SK-N-MC (cell line): ENCODE data around the gene YIPF5.

Experiments
- DNase-seq: peaks from one replicate; pipeline ENCODE4 v3.0.0-alpha.2; 2011; ENCODE audit warnings: low read depth, low spot score
- H3K27ac ChIP-seq: fragments of 200-600 bp; sonication (generic); 2 replicates; pipeline ENCODE4 v1.5.1; 2016; ENCODE audit warnings: mixed run types
- H3K36me3 ChIP-seq: fragments of 200-600 bp; sonication (generic); 2 replicates; pipeline ENCODE4 v1.6.1; 2017; ENCODE audit warnings: antibody characterized with exemption, low read length, mixed read lengths; ENCODE audit not compliant: insufficient read depth
- H3K4me3 ChIP-seq: fragments of 200-600 bp; sonication (generic); 2 replicates; pipeline ENCODE4 v1.5.1; 2016
- H3K9ac ChIP-seq: fragments of 200-600 bp; sonication (generic); 2 replicates; pipeline ENCODE4 v1.8.0; 2017; ENCODE audit warnings: mixed run types, mixed read lengths; ENCODE audit not compliant: insufficient read length
- H3K9me3 ChIP-seq: fragments of 200-600 bp; sonication (generic); 2 replicates; pipeline ENCODE4 v1.6.1; 2017; ENCODE audit warnings: low read depth, mild to moderate bottlenecking, antibody characterized with exemption, low read length, moderate library complexity, mixed read lengths
- EZH2 ChIP-seq: fragments of 200-600 bp; sonication (generic); IDR thresholded peaks from one replicate; pipeline ENCODE4 v1.6.1; 2017; ENCODE audit warnings: antibody characterized with exemption
- FOXP2 ChIP-seq: optimal IDR thresholded peaks from 2 replicates; pipeline ENCODE3; 2011; ENCODE audit warnings: mild to moderate bottlenecking, moderate library complexity; ENCODE audit not compliant: insufficient read depth; ENCODE audit errors: extremely low read length, control extremely low read depth
- POLR2AphosphoS5 ChIP-seq: IDR thresholded peaks from 2 replicates; pipeline ENCODE4 v1.6.1; 2012; ENCODE audit warnings: mild to moderate bottlenecking, low read depth, low read length, borderline replicate concordance

Gene YIPF5

DNA sequence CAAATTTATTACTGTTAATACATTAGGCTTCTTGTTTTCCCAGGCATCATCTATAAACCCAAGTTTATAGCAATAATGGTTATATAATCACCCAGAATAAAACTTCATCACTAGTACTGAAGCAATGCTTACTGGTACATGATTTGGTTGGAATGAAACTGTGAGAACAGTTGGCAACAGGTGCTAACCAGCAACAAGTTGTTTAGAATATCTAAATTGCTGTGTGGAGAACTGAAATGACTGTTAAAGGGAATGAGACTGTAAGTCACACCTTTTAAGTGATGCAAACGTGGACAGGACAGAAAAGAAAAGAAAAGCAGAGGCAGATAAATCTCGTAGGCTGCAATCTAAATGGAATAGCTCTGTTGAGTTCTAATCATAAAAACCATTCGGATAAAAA lies 2.5 kb downstream of the YIPF5 start:
- no peaks in the 10 kb centered on the region for H3K9me3 ChIP-seq
- no peak for DNase-seq
- peaks cover 48% of the 10 kb centered on the region for H3K36me3 ChIP-seq
- TF ChIP-seq POLR2AphosphoS5 (no peak), EZH2 (no peak), FOXP2 (no peak)
- no peak overlapping the region for H3K4me3 ChIP-seq
- no peak overlapping the region for H3K9ac ChIP-seq
- no peak overlapping the region for H3K27ac ChIP-seq

DNA sequence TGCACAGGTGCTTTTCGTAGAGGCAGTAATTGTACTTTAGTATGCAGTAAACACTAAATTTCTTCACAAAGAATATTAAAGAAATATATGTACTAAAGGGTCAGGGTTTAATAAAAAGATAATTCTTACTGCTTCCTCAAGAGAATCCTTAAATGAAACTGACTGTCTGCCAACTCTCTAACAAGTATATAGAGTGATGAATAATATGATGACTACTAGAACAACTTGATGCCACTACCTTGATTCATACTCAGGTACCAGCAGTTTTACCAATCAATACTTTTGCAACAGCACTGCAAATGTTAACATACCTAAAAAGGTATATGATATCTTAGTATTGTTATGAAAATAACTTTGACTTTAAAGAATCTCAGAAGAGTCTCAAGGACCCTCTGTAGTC lies 3.8 kb downstream of the YIPF5 start:
- no peak for TF ChIP-seq EZH2
- no peak for TF ChIP-seq POLR2AphosphoS5
- TF ChIP-seq FOXP2: no peak
- no peak for DNase-seq
- H3K4me3 ChIP-seq: no peak overlapping the region
- H3K9me3 ChIP-seq: no peaks in the 10 kb centered on the region
- no peak overlapping the region for H3K27ac ChIP-seq
- H3K36me3 ChIP-seq: peaks cover 61% of the 10 kb centered on the region
- H3K9ac ChIP-seq: no peak overlapping the region

DNA sequence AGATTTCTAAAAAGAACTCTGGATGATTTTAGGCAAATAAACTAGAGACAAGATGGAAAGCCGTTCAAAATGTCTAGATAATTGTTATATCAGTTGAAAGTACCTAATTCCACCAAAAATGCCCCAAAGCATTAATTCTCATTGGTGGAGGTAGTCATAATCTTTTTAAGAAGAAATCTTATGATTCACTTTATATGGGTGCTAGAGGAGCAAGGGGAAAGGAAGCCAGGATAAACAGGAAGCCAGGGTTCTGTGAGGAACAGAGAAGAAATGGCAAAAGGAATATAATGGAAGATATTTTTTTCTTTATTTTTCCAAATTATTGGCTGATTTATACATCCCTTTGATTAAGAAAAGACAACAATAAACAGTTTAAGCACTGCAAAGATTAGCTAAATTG lies 7.8 kb downstream of the YIPF5 start:
- Histone ChIP-seq H3K9ac (no peak overlapping the region), H3K27ac (no peak overlapping the region), H3K4me3 (no peak overlapping the region), H3K36me3 (peaks cover 64% of the 10 kb centered on the region), H3K9me3 (no peaks in the 10 kb centered on the region)
- TF ChIP-seq POLR2AphosphoS5 (no peak), EZH2 (no peak), FOXP2 (no peak)
- DNase-seq: no peak

DNA sequence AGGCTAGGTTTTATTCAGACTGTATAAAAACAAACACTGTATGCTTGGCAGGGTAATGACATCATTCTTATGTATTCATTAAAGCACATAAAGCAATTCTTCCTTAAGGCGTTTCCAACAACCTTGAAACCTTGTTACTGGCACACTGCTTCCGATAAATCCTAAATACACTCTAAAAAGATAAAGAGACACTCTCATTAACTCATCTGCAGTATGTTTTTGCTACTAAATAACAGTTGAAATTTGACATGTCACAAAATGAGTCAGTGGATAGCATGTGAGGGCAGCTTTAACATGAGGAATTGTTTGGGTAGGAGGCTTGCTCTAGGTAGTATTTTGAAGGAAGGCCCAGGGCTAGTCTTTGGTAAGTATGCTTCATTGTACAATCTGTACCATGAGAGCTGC lies 13.7 kb downstream of the YIPF5 start:
- Histone ChIP-seq H3K9me3 (no peaks in the 10 kb centered on the region), H3K4me3 (no peak overlapping the region), H3K36me3 (peaks cover 18% of the 10 kb centered on the region), H3K9ac (no peak overlapping the region), H3K27ac (no peak overlapping the region)
- no peak for TF ChIP-seq POLR2AphosphoS5
- no peak for TF ChIP-seq FOXP2
- TF ChIP-seq EZH2: no peak
- DNase-seq: no peak

DNA sequence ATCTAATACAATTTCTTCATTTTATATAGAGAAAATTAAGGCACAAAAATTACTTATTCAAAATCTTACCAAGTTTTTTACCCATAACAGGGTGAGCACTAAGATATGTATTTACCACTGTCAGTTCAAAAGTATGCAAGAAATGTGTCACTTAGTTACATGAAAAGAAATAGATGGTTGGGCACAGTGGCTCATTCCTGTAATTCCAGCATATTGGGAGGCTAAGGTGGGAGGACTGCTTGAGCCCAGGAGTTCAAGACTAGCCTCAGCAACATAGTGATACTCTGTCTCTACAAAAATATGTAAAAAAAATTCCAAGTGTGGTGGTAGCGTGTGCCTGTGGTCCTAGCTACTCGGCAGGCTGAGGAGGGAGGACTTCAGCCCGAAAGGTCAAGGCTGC lies 19.4 kb downstream of the YIPF5 start:
- DNase-seq: no peak
- Histone ChIP-seq H3K9ac (no peak overlapping the region), H3K9me3 (no peaks in the 10 kb centered on the region), H3K36me3 (no peaks in the 10 kb centered on the region), H3K27ac (no peak overlapping the region), H3K4me3 (no peak overlapping the region)
- TF ChIP-seq POLR2AphosphoS5 (no peak), EZH2 (no peak), FOXP2 (no peak)

DNA sequence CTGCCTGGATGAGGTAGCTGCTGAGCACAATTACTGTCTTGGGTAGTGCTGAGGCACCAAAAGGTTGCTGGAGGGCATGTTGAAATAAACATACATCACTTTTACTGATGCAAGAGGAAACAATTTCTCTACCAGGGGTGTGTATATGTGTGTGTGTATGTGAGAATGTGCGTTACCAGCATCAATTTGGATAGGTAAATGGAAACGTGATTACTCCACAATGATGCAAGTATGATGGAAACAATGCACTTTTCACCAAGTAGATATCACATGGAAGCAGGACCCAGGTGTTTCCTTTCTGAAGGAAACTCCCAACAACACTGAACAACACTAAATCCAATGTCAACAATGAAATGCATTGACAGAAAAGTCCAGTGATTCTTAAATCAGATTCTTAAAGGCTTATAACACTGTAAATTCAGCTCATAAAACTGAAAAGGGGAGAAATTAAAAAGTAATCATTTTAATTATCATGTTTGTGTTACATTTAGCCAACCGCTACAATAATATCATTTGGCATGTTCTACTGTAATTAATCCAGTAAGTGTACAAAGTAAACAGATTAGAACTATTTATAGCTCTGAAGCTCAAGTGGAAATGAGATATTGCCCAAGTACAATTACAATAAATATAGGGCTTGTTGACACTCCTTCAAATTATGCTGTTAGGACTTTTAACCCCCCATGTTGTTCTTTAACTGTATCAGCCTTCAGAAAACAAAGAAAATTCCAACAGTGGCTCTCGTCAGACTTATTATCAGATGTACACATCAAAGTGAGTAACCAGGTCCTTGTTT lies 25.3 kb downstream of the YIPF5 start:
- Histone ChIP-seq H3K4me3 (no peak overlapping the region), H3K9me3 (no peaks in the 10 kb centered on the region), H3K36me3 (no peaks in the 10 kb centered on the region), H3K9ac (no peak overlapping the region), H3K27ac (no peak overlapping the region)
- no peak for DNase-seq
- no peak for TF ChIP-seq EZH2
- no peak for TF ChIP-seq POLR2AphosphoS5
- no peak for TF ChIP-seq FOXP2

DNA sequence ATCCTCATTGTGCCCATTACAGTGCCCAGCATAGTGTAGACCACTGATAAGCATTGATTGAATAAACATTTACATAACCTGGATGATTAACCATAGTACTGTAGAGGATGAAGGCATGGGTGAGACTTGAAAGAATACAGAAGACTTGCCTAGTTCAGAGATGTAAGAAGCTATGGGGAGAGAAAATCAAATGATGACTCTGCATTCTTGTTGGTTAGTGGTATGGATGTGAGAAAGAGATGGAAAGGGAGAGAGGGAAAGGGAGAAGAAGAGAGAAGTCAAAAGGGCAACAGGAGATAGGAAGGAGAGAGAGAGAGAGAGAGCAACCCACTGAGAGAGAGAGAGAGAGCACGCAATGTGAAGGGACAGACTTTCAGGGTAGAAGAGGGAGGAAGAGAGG lies 26.8 kb downstream of the YIPF5 start:
- DNase-seq: no peak
- no peak overlapping the region for H3K4me3 ChIP-seq
- no peak overlapping the region for H3K9ac ChIP-seq
- no peaks in the 10 kb centered on the region for H3K36me3 ChIP-seq
- TF ChIP-seq FOXP2 (no peak), EZH2 (no peak), POLR2AphosphoS5 (no peak)
- H3K27ac ChIP-seq: no peak overlapping the region
- no peaks in the 10 kb centered on the region for H3K9me3 ChIP-seq

DNA sequence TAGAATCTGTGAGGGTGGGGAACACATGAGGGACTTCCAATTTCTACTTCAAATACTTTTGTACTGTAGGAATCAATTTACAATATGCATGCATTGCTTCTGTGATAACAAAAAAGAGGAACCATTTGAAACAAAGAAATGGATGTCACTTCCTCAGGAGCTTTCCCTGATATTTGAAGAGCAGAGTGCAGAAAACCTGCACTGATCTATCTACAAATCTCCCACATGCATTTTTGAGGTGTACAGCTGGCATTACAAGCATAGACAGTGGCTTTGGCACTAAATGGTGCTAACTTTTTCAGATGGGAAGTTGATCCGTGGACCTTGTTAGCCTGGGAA lies 27.7 kb downstream of the YIPF5 start:
- TF ChIP-seq POLR2AphosphoS5 (no peak), FOXP2 (no peak), EZH2 (no peak)
- DNase-seq: no peak
- Histone ChIP-seq H3K9me3 (no peaks in the 10 kb centered on the region), H3K9ac (no peak overlapping the region), H3K4me3 (no peak overlapping the region), H3K36me3 (no peaks in the 10 kb centered on the region), H3K27ac (no peak overlapping the region)
